GM12891 (cell line): ENCODE results near the gene RAPGEF5.
"Not testable (repeated sequence)": the region's sequence is repeated elsewhere in the genome, so short reads cannot be mapped to it uniquely, and the experiment has no call there.

Source experiments
- DNase-seq: peaks from one replicate; pipeline ENCODE4 v3.0.0; 2011; ENCODE audit warnings: low spot score; ENCODE audit not compliant: insufficient read length
- FAIRE-seq: peaks from 2 replicates; lab custom pipeline; 2011; peaks lifted over from hg19 to GRCh38; lab: Jason Lieb, UNC
- PAX5 ChIP-seq: IDR thresholded peaks from 2 replicates; pipeline ENCODE4 v1.6.1; 2011; ENCODE audit warnings: low read length, moderate library complexity, mild to moderate bottlenecking; ENCODE audit not compliant: insufficient read depth, severe bottlenecking
- POLR2A ChIP-seq: IDR thresholded peaks from 2 replicates; pipeline ENCODE4 v1.6.1; 2011; ENCODE audit warnings: low read depth, low read length, control low read depth
- POLR2AphosphoS5 ChIP-seq: IDR thresholded peaks from 2 replicates; pipeline ENCODE4 v1.6.1; 2011; ENCODE audit warnings: low read depth, low read length, control low read depth
- POU2F2 ChIP-seq: IDR thresholded peaks from 2 replicates; pipeline ENCODE4 v1.6.1; 2011; ENCODE audit warnings: low read depth, mild to moderate bottlenecking, control low read depth, low read length, moderate library complexity
- SPI1 ChIP-seq: IDR thresholded peaks from 2 replicates; pipeline ENCODE4 v1.6.1; 2011; ENCODE audit warnings: low read depth, low read length, control low read depth
- TAF1 ChIP-seq: IDR thresholded peaks from 2 replicates; pipeline ENCODE4 v1.6.1; 2011; ENCODE audit warnings: low read depth, low read length, control low read depth

Gene RAPGEF5

DNA sequence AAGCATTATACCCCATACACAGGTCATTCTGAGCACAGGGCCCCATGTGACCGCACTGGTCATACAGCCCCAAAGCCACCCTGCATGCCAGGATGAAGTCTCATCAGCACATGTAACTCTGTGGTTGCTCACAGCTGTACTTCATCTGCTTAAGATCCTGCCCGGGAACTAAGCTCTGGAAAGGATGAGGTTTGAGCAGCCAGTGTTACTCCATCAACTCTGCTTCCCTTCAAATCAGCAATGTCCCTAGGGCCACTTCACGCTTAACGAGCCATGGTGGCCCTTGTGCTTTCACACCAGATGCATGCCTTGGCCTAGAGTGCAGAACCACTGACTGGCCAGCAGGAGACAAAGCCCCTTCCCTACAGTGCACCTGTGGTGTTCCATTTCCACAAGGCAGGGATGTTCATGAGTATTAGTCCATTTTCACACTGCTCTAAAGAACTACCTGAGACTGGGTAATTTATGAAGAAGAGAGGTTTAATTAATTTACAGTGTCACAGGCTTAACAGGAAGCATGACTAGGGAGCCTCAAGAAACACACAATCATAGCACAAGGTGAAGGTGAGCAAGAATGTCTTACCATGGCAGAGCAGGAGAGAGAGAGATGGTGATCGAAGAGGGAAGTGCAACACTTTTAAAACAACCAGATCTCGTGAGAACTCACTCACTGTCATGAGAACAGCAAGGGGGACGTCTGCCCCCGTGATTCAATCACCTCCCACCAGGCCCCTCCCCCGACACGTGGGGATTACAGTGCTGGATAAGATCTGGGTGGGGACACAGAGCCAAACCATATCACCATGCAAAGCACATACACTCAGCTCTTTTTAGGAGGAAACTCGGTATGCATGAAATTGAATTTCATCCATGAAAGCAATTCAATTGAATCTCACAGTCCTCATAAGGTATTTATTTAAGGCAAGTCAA, 262.3 kb downstream of the RAPGEF5 start:
- DNase-seq (no peak), FAIRE-seq (no peak)
- TF ChIP-seq POU2F2 (no peak), POLR2AphosphoS5 (no peak), TAF1 (no peak), PAX5 (no peak), POLR2A (no peak), SPI1 (no peak)

DNA sequence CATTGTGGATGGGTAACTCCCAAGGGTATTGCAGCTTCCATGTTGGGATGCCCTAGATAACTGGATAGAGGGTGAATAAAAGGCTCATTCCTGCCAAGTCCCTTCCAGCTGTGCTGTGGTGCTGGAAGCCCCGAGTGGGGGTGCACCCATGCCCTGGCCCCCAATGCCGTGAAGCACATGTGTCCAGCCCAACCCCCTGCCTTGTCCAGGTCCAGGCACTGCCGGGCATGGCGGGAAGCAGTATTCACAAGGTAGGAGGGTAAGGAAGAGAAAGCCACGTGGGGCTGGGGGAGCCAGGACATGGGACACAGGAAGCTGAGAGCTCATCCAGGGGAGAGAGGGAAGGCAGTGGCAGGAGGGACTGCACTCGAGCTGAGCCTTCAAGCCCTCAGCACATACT, 263.0 kb downstream of the RAPGEF5 start:
- no peak for DNase-seq
- TF ChIP-seq PAX5: no peak
- no peak for TF ChIP-seq TAF1
- no peak for TF ChIP-seq SPI1
- no peak for TF ChIP-seq POU2F2
- no peak for TF ChIP-seq POLR2AphosphoS5
- no peak for TF ChIP-seq POLR2A
- no peak for FAIRE-seq

DNA sequence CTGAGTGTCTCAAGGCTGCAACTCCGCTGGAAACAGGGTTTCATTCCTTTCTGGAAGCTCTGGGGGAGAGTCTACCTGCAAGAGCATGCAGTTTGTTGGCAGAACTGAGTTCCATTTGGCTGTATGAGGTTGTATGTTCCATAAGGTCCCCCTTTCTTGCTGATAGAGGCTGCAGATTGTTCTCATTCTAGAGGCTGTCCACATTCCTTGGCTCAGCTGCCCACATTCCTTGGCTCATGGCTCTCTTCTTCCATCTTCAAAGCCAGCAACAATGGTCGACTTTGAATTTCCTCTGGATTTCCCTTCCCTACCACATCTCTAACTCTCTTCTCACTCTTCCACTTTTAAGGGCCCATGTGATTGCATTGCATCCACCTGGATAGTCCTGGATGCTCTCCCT, 264.0 kb downstream of the RAPGEF5 start:
- DNase-seq (no peak), FAIRE-seq (no peak)
- TF ChIP-seq SPI1 (no peak), POLR2AphosphoS5 (no peak), POU2F2 (no peak), PAX5 (no peak), POLR2A (no peak), TAF1 (no peak)

DNA sequence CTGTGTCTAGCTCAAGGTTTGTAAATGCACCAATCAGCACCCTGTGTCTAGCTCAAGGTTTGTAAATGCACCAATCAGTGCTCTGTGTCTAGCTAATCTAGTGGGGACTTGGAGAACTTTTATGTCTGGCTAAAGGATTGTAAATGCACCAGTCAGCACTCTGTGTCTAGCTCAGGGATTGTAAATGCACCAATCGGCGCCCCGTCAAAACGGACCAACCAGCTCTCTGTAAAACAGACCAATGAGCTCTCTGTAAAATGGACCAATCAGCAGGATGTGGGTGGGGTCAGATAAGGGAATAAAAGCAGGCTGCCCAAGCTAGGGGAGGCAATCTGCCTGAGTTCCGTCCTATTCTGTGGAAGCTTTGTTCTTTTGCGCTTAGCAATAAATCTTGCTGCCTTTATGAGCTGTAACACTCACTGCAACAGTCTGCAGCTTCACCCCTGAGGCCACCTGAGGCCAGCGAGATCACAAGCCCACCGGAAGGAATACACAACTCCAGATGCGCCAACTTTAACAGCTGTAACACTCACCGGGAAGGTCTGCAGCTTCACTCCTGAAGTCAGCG, 265.9 kb downstream of the RAPGEF5 start:
- not testable (repeated sequence) for DNase-seq, FAIRE-seq

DNA sequence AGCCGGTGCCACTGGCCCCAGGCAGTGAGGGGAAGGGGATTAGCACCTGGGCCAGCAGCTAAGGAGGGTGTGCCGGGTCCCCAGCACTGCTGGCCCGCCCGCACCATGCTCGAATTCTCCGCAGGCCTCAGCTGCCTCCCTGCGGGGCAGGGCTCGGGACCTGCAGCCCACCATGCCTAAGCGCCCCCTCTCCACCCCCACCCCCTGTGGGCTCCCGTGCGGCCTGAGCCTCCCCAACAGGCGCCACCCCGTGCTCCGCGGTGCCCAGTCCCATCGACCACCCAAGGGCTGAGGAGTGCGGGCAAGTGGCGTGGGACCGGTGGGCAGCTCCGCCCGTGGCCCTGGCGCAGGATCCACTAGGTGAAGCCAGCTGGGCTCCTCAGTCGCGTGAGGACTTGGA, 266.4 kb downstream of the RAPGEF5 start:
- TF ChIP-seq SPI1 (no peak), POLR2AphosphoS5 (no peak), PAX5 (no peak), TAF1 (no peak), POLR2A (no peak), POU2F2 (no peak)
- FAIRE-seq (no peak), DNase-seq (no peak)

DNA sequence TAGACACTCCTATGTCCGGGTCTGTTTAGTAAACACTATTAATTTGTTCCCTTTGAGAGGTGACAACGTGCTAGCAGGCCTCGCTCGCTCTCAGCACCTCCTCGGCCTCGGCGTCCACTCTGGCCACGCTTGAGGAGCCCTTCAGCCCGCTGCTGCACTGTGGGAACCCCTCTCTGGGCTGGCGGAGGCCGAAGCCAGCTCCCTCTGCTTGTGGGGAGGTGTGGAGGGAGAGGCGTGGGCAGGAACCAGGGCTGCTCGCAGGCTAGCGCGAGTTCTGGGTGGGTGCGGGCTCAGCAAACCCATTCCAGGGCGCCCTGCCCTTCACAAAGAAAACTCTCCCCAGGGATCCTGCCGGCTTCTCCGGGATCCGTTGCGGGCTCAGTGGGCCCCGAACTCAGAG, 266.8 kb downstream of the RAPGEF5 start:
- TF ChIP-seq TAF1 (no peak), POLR2AphosphoS5 (no peak), PAX5 (no peak), POU2F2 (no peak), SPI1 (no peak)
- no peak for FAIRE-seq

DNA sequence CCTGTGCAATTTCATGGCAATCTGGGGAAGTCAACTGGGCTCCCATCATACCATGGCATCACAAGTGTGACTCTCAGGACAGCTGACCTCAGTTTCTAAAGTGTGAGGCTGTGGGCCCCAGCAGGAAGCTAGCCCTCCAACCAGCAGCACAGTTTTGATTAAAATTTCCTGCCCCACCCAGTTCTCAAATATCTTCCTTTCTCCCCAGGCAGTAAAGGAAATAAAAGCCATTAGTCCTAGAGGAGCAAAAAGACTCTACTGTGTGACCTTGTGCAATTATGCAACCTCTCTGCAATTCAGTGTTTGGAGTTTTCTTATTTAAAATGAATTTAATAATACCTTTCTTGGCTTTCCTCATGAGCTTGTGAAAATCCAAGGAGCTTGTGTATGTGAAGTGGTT, 268.1 kb downstream of the RAPGEF5 start:
- FAIRE-seq: no peak
- DNase-seq: no peak

More for the DNA sequence above, 266.8 kb downstream of the RAPGEF5 start:
- no peak for DNase-seq

DNA sequence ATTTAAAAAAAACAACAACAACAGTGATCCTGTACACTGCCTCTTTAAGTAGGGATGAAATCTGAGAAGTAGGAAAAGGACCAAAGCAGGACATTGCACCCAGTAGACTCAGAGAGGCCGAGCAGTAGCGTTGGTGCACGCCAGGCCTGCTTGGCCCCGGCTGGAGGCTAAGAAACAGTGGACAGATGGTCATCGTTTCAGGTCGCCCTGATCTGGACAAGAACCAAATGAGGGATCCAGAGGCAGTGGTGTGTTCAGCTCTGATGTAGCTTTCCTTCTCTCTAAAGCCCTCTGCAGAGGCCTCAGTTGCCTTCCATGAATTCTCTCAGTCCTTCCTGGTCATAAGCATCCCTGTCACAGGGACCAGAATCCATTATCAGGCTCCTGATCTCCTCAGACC, 269.1 kb downstream of the RAPGEF5 start:
- no peak for TF ChIP-seq POU2F2
- TF ChIP-seq PAX5: no peak
- no peak for TF ChIP-seq SPI1
- no peak for TF ChIP-seq TAF1
- no peak for TF ChIP-seq POLR2A
- TF ChIP-seq POLR2AphosphoS5: no peak
- FAIRE-seq (no peak), DNase-seq (no peak)

More for the DNA sequence above, 268.1 kb downstream of the RAPGEF5 start:
- no peak for TF ChIP-seq POLR2A
- TF ChIP-seq TAF1: no peak
- TF ChIP-seq SPI1: no peak
- TF ChIP-seq POLR2AphosphoS5: no peak
- TF ChIP-seq PAX5: no peak
- no peak for TF ChIP-seq POU2F2

DNA sequence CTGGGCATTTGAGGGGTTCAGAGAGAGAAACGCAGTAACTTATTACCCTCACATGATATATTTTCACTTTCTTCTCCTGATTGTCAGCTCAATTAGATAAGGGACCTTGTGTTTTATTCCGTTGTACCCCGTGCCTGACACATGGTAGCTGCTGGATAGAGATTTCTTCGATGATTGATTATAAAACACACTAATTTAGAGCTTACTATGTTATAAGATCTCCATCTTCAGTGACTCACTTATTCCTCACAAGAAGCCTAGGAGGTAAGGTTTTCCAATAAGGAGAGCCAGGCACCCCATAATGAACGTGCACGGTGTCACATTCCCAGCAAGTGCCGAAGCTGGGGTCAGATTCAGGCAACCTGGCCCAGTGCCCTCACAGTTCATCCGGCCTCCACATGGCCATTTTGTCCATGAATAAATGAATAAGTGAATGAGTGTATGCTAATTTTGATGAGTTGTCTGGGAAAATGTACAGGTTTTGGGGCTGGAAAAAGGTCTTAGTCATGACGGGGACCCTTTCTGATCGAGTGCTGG, 273.2 kb downstream of the RAPGEF5 start:
- no peak for FAIRE-seq
- no peak for DNase-seq

More for the DNA sequence above, 273.2 kb downstream of the RAPGEF5 start:
- TF ChIP-seq SPI1: no peak
- TF ChIP-seq PAX5: no peak
- no peak for TF ChIP-seq TAF1
- TF ChIP-seq POLR2A: no peak
- no peak for TF ChIP-seq POLR2AphosphoS5
- TF ChIP-seq POU2F2: no peak
